ENCODE measurements around the gene CD6. TPM values are rescaled to one million over a fixed set of nuclear protein-coding genes. Genes with fewer than 3 reads are reported as not detected.

Gene CD6
- total RNA-seq, 1 donor from 2014 or later = 0.39 TPM

GRCh38 chr11:60947700-60948099 is 23.8 kb upstream of the CD6 start:
- peaks cover 24% of the 10 kb centered on the region for H3K27me3 ChIP-seq (ENCODE audit: insufficient read depth, low read length)
- H4K20me1 ChIP-seq (ENCODE audit: insufficient read depth, low read length) = no peaks in the 10 kb centered on the region
- no peaks in the 10 kb centered on the region for H3K36me3 ChIP-seq (ENCODE audit: insufficient read depth, low read length)
- no peak overlapping the region for H3K4me3 Mint-ChIP-seq (ENCODE audit: unreplicated experiment)
- H3K27me3 Mint-ChIP-seq (ENCODE audit: low read depth, unreplicated experiment) = peaks cover 27% of the 10 kb centered on the region
- TF ChIP-seq CTCF (IDR thresholded peaks at IDR 0.05; ENCODE audit: insufficient read depth, low read depth, low read length) (no peak), EZH2 (IDR thresholded peaks at IDR 0.05; ENCODE audit: insufficient read depth, low read length) (no peak)
- H3K9ac ChIP-seq (ENCODE audit: low read length) = no peak overlapping the region
- H3K36me3 Mint-ChIP-seq (ENCODE audit: low read depth, unreplicated experiment) = peaks cover 17% of the 10 kb centered on the region
- H3K9me3 Mint-ChIP-seq (ENCODE audit: unreplicated experiment) = no peaks in the 10 kb centered on the region
- H3K79me2 ChIP-seq (ENCODE audit: insufficient read depth, low read length) = no peaks in the 10 kb centered on the region
- DNase-seq (ENCODE audit: low read depth) (no peak), FAIRE-seq (no peak)
- peaks cover 4% of the 10 kb centered on the region for H3K4me1 ChIP-seq (ENCODE audit: insufficient read depth, low read length)
- no peak overlapping the region for H3K4me2 ChIP-seq (ENCODE audit: low read length)
- no peak overlapping the region for H3K4me3 ChIP-seq (ENCODE audit: insufficient read depth, low read depth, low read length)
- H3K27ac ChIP-seq (ENCODE audit: low read depth, low read length) = no peak overlapping the region
- H3K9me3 ChIP-seq (ENCODE audit: insufficient read depth, low read depth, low read length) = no peaks in the 10 kb centered on the region
- H3K27ac Mint-ChIP-seq (ENCODE audit: unreplicated experiment) = no peak overlapping the region
- H2AFZ ChIP-seq (ENCODE audit: low read depth, low read length) = no peak overlapping the region
- H3K4me1 Mint-ChIP-seq (ENCODE audit: low read depth, unreplicated experiment) = peaks cover 19% of the 10 kb centered on the region

- peaks cover 4% of the 10 kb centered on the region for H3K4me1 ChIP-seq (ENCODE audit: insufficient read depth, low read length)
- DNase-seq (ENCODE audit: low read depth) = no peak
- peaks cover 13% of the 10 kb centered on the region for H3K36me3 Mint-ChIP-seq (ENCODE audit: low read depth, unreplicated experiment)
- no peak overlapping the region for H3K4me2 ChIP-seq (ENCODE audit: low read length)
- H2AFZ ChIP-seq (ENCODE audit: low read depth, low read length) = no peak overlapping the region
- H3K9ac ChIP-seq (ENCODE audit: low read length) = no peak overlapping the region
- H3K4me3 ChIP-seq (ENCODE audit: insufficient read depth, low read depth, low read length) = no peak overlapping the region
- no peak for FAIRE-seq
- peaks cover 24% of the 10 kb centered on the region for H3K27me3 ChIP-seq (ENCODE audit: insufficient read depth, low read length)
- peaks cover 15% of the 10 kb centered on the region for H3K4me1 Mint-ChIP-seq (ENCODE audit: low read depth, unreplicated experiment)
- peaks cover 1% of the 10 kb centered on the region for H3K9me3 Mint-ChIP-seq (ENCODE audit: unreplicated experiment)
- TF ChIP-seq CTCF (IDR thresholded peaks at IDR 0.05; ENCODE audit: insufficient read depth, low read depth, low read length) (no peak), EZH2 (IDR thresholded peaks at IDR 0.05; ENCODE audit: insufficient read depth, low read length) (no peak)
- no peaks in the 10 kb centered on the region for H3K79me2 ChIP-seq (ENCODE audit: insufficient read depth, low read length)
- H3K9me3 ChIP-seq (ENCODE audit: insufficient read depth, low read depth, low read length) = no peaks in the 10 kb centered on the region
- H3K27ac Mint-ChIP-seq (ENCODE audit: unreplicated experiment) = no peak overlapping the region
- no peaks in the 10 kb centered on the region for H3K36me3 ChIP-seq (ENCODE audit: insufficient read depth, low read length)
- H3K27ac ChIP-seq (ENCODE audit: low read depth, low read length) = no peak overlapping the region
- H3K27me3 Mint-ChIP-seq (ENCODE audit: low read depth, unreplicated experiment) = peaks cover 26% of the 10 kb centered on the region
- H4K20me1 ChIP-seq (ENCODE audit: insufficient read depth, low read length) = no peaks in the 10 kb centered on the region
- peak overlapping the region; percentile 45 for H3K4me3 Mint-ChIP-seq (ENCODE audit: unreplicated experiment)
Measured at GRCh38 chr11:60948250-60948649, 23.2 kb upstream of the CD6 start.

- H3K27me3 Mint-ChIP-seq (ENCODE audit: low read depth, unreplicated experiment) = peaks cover 26% of the 10 kb centered on the region
- Histone ChIP-seq H3K4me2 (ENCODE audit: low read length) (no peak overlapping the region), H3K4me1 (ENCODE audit: insufficient read depth, low read length) (peaks cover 4% of the 10 kb centered on the region), H3K79me2 (ENCODE audit: insufficient read depth, low read length) (no peaks in the 10 kb centered on the region), H3K27ac (ENCODE audit: low read depth, low read length) (no peak overlapping the region), H2AFZ (ENCODE audit: low read depth, low read length) (no peak overlapping the region), H3K9ac (ENCODE audit: low read length) (no peak overlapping the region), H3K36me3 (ENCODE audit: insufficient read depth, low read length) (no peaks in the 10 kb centered on the region), H3K27me3 (ENCODE audit: insufficient read depth, low read length) (peaks cover 17% of the 10 kb centered on the region), H4K20me1 (ENCODE audit: insufficient read depth, low read length) (no peaks in the 10 kb centered on the region), H3K9me3 (ENCODE audit: insufficient read depth, low read depth, low read length) (no peaks in the 10 kb centered on the region), H3K4me3 (ENCODE audit: insufficient read depth, low read depth, low read length) (no peak overlapping the region)
- peaks cover 8% of the 10 kb centered on the region for H3K36me3 Mint-ChIP-seq (ENCODE audit: low read depth, unreplicated experiment)
- TF ChIP-seq EZH2 (IDR thresholded peaks at IDR 0.05; ENCODE audit: insufficient read depth, low read length) (no peak), CTCF (IDR thresholded peaks at IDR 0.05; ENCODE audit: insufficient read depth, low read depth, low read length) (no peak)
- FAIRE-seq (no peak), DNase-seq (ENCODE audit: low read depth) (no peak)
- H3K9me3 Mint-ChIP-seq (ENCODE audit: unreplicated experiment) = peaks cover 1% of the 10 kb centered on the region
- peak overlapping the region; percentile 89 for H3K27ac Mint-ChIP-seq (ENCODE audit: unreplicated experiment)
- peaks cover 15% of the 10 kb centered on the region for H3K4me1 Mint-ChIP-seq (ENCODE audit: low read depth, unreplicated experiment)
- peak overlapping the region; percentile 88 for H3K4me3 Mint-ChIP-seq (ENCODE audit: unreplicated experiment)
Measured at GRCh38 chr11:60950024-60950423, 21.5 kb upstream of the CD6 start.
